ENCODE data around the gene TRAPPC11.

DNA sequence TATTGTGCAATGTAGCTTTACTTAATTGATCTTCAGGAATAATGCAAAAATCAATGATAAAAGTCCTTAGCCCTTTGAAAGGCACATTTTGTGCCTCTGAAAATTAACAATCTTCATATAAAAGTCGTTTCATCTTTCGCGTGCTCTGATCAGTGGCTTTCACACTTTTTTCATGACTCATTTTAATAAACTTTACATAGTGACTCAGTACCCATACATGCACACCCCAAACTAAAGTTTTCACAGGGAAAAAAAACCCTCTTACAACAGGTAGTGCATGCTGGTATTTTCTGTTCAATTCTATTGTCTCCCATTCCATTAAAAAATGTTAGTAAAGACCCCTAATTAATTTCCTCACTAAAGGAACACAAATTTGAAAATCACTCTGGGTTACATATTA lies 21.6 kb upstream of the TRAPPC11 start:
- TF ChIP-seq, protein P1, sequence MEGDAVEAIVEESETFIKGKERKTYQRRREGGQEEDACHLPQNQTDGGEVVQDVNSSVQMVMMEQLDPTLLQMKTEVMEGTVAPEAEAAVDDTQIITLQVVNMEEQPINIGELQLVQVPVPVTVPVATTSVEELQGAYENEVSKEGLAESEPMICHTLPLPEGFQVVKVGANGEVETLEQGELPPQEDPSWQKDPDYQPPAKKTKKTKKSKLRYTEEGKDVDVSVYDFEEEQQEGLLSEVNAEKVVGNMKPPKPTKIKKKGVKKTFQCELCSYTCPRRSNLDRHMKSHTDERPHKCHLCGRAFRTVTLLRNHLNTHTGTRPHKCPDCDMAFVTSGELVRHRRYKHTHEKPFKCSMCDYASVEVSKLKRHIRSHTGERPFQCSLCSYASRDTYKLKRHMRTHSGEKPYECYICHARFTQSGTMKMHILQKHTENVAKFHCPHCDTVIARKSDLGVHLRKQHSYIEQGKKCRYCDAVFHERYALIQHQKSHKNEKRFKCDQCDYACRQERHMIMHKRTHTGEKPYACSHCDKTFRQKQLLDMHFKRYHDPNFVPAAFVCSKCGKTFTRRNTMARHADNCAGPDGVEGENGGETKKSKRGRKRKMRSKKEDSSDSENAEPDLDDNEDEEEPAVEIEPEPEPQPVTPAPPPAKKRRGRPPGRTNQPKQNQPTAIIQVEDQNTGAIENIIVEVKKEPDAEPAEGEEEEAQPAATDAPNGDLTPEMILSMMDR (IDR thresholded peaks at IDR 0.05; ENCODE audit: insufficient read depth, low read depth, low read length): no peak
- TF ChIP-seq EZH2 (IDR thresholded peaks at IDR 0.05; ENCODE audit: insufficient read depth, low read length): no peak
